ENCODE data around the gene PLEKHJ1.

PLEKHJ1 gene

DNA sequence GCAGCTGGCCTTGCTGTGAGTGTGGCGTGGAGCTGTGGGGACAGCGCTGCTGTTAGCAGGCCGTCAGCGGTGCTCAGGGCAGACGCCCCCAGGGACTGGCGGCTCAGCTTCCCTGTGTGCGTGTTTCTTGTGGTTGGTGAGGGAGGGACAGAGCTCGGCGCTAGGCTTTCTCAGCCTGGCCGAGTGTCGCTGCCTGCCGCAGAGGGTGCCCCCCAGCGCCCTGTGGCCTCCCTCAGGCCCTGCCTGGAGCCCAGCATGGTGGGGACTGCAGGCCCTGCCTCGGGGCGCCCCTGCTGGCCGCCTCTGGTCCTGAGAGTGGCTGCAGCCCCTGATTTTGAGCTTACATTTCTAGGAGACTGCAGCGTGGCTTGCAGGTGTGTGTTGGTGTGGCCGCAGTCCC is 36.9 kb downstream of the PLEKHJ1 start:
- DNase-seq (ENCODE audit: low read depth, low spot score), result no peak

DNA sequence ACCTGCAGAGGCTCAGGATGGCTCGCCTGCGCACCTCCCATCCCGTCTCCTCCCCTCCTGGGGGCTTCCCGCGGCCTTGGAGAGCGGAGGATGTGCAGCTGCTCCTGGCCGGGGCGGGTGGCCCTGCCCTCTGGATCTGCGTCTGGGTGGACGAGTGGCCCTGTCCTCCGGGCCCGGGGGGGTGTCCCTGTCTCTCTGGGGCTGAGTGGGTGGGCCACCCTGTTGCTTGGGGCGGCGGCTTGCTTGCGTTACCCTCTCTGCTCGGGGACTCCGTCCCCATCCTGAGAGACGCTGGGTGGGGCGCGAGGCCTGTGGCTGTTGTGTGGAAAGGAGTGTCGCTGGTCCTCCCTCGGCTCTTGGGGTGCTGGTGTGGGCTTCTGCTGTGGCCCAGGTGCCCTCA is 37.8 kb downstream of the PLEKHJ1 start:
- DNase-seq (ENCODE audit: low read depth, low spot score), result no peak

GRCh38 chr19:2197270-2197669 is 38.9 kb downstream of the PLEKHJ1 start:
- no peak for DNase-seq (ENCODE audit: low read depth, low spot score)

- no peak for DNase-seq (ENCODE audit: low read depth, low spot score)
Observed at GRCh38 chr19:2195914-2196313, 40.2 kb downstream of the PLEKHJ1 start.

GRCh38 chr19:2195361-2195760 is 40.8 kb downstream of the PLEKHJ1 start:
- DNase-seq (ENCODE audit: low read depth, low spot score), result no peak

- DNase-seq (ENCODE audit: low read depth, low spot score), result no peak
Observed at GRCh38 chr19:2194513-2195078, 41.5 kb downstream of the PLEKHJ1 start.

GRCh38 chr19:2193807-2194206 is 42.3 kb downstream of the PLEKHJ1 start:
- DNase-seq (ENCODE audit: low read depth, low spot score), result no peak

- no peak for DNase-seq (ENCODE audit: low read depth, low spot score)
Observed at GRCh38 chr19:2192862-2193261, 43.3 kb downstream of the PLEKHJ1 start.

DNA sequence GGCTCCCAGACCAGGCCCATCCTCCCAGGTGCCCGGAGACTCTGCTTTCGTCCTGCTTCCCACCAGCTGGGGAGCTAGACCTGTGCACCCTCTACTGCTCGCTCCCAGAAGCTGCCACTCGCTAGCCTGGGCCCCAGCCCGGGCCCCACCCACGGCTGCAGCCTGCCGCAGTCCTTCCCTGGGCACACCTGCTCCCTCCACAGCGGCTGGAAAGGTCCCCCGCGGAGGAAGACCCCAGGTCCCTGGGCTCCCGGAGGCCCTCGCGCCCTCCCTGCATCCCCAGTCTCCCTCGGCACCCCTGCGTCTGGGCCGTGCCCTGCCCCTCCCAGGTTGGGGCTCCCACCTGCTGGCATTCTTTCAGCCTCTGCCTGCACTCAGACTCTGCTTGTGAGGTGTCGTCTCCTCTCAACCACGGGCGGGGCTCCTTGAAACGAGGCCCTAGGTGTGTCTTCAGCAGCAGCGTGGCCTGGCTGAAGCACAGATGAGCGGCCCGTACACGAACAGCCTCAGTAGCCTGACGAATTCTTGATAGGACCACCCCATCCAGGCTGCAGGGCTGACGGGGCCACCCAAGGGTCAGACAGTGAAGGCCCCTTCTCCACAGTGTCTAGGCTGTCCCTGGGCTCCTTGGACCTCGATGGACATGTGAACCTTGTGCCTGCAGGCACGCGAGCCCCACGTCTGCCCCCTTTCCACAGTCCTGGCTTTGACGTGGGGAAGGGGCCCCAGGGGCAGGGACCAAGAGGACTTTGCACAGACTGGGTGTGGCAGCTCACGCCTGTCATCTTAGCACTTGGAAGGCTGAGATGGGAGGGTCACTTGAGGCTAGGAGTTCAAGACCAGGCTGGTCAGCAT is 44.4 kb downstream of the PLEKHJ1 start:
- no peak for DNase-seq (ENCODE audit: low read depth, low spot score)

DNA sequence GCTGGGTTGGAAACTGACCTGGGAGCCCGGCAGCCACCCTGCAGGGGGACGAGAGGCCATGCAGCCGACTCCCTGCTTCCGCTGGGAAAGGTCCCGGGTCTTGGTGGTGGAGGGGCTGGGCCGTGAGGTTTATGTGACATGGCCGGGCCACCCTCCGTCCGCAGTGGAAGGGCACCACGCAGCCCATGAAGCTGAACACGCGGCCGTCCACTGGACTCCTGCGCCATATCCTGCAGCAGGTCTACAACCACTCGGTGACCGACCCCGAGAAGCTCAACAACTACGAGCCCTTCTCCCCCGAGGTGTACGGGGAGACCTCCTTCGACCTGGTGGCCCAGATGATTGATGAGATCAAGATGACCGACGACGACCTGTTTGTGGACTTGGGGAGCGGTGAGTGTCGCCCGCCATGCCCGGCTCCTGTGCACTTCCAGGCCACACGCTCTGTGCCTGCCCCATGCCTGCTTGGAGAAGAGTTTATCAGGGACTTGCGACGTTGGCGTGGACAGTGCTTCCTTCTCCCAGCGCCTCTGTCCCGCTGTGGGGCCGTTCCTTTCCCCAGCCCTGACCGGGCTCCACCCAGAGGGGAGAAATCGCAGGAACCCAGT is 45.2 kb downstream of the PLEKHJ1 start:
- no peak for DNase-seq (ENCODE audit: low read depth, low spot score)

DNA sequence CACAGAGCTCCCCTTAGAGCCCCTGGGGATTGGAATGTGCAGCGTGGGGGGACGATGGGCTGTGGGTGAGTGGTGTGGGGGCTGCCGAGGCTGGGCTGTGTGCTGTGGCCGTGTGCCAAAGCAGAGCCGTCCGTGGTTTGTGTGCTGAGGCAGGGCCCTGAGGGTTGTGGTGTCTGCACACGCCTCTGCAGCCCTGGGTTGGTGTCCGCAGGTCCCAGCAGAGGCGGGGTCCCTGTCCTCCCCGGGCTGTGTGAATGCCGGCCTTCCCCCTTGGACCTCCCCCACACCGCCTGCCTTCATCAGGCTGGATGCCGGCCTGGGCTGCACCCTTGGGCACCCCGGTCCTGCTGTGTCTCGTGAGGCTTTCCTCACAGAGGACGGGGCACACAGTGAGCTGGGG is 46.2 kb downstream of the PLEKHJ1 start:
- no peak for DNase-seq (ENCODE audit: low read depth, low spot score)

DNA sequence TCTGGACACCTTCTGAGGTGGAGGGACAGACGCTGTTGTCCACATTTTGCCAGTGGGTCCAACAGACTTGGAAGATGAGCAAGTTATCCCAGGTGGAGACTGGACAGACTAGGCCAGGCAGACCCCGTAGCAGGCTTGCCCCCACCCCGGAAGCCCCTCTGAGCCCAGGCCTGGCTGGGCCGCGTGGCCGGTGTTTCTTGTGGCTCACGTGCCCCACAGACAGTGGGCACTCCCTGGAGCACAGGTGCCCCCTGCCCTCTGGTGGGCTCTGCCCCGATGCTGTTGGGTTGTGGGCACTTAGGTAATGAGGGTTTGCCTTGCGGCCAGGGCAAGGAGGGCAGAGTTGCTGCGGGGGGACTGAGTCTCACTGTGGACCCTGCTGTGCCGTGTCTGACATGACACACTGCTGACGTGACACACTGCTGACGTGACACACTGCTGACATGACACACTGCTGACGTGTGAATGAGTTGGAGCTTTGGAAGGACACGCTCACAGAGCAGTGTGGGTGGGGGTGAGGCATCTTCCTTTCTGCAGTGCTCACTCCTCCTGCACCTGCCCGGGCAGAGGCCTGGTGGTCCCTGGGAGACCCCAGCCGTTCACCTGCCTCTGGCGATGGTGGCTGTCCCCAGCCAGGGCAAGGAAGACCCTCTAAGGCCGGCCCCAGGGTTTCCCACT is 47.3 kb downstream of the PLEKHJ1 start:
- no peak for DNase-seq (ENCODE audit: low read depth, low spot score)

DNA sequence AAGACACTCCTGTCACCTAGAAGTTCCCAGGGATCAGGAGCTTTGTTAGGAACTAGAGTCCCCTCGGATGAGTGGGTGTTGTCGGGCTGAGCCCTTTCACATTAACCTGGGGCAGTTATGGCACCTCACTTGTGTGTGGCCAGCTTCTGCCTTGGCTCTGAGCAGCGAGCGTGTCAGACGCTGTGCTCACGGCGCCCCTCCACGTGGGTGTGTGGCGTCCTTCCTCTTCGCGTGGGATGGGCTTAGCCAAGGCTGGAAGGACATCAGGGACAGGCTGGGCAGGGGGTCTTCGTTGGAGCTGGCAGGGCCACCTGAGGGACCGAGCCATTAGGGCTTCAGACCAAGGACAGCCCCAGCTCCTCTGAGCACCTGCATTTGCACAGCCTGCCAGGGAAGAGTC is 49.0 kb downstream of the PLEKHJ1 start:
- DNase-seq (ENCODE audit: low read depth, low spot score), result no peak

DNA sequence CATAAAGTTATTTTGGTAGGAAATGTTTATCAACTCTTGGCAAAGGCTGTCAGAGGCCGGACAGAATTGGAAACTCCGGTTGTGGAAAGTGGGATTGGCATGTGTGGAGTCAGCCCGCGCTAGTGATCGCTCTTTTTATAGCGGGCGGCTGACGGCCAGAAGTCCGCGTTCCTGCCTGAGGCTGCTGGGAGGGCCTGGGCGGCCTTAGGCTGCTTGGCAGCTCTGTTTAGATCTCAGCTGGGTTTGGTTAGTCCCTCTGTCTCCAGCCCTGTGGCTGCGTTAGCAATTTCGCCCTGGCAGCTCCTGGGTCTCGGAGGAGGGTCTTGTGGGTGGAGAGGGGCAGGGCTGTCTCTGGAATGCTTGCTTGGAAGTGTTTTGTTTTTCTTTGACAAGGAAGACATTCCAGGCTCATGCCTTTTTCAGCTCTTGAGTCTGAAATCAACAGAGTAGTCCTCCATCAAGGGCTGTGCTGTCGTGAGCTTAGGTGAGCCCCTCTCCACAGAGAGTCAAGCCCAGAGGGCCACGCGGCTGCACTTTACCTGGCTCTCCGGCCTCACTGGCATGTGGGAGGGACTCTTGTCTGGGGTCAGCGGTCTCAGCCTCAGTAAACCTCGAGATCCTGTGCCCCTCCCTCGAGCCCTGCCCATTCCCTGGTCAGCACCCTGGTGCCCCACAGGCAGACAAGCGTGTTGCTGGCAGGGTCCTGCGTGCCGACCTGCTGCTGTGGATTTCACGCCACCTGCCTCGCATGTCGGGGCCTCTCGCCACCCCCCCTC is 49.9 kb downstream of the PLEKHJ1 start:
- no peak for DNase-seq (ENCODE audit: low read depth, low spot score)

DNA sequence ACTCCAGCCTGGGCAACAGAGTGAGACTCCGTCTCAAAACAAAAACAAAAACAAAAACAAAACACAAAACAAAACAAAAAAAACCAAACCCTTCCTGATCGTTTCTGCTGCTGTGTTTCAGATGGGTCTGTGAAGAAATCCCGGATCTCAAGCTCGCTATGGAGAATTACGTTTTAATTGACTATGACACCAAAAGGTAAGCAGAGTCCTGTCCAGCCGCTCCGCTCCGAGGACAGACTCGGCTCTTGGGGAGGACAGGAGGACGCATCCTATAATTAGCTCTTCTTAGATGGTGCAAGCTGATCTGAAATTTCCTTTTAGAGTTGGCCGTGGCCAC is 50.4 kb downstream of the PLEKHJ1 start:
- no peak for DNase-seq (ENCODE audit: low read depth, low spot score)

DNA sequence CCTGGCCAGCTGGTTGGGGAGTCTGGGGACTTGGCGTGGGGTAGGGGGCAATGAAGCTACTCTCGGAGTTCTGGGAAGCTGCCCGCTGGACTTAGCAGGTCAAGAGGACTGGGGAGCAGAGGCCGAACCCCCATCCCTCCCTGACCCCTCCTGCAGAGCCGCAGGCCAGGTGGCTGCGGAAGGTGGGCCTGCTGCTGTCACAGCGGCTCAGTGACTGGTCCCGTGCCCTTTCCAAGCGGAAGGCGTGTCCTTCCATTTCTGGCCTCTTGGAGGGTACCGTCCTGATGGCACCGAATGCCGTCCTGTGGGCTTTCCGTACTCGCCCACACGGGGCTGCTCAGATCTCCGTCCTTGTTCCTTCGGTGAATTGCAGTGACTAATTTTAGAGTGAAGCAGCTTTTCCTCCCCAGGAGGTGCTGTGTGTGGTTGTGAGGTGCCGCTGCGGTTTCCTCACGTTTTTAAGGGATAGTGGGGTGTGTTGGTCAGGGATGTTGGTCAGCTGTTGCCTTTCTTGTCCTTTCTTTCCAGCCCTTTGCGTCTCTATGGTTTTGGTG is 51.6 kb downstream of the PLEKHJ1 start:
- DNase-seq (ENCODE audit: low read depth, low spot score), result no peak

All from activated CD4-positive, CD25-positive, alpha-beta regulatory T cell treated with anti-CD3 and anti-CD28 coated beads, Interleukin-2, amount 50 U/mL, for 16 hours (primary cell).